ENCODE measurements around the gene PCSK9. TPM values are rescaled to one million over a fixed set of nuclear protein-coding genes. Genes with fewer than 3 reads are reported as not detected.

Gene PCSK9
- polyA plus RNA-seq, 3 donors: not detected

GRCh38 chr1:55043011-55043410, 3.7 kb downstream of the PCSK9 start:
- Histone ChIP-seq H3K4me1 (ENCODE audit: control insufficient read depth in 1 of 2, insufficient read depth in 2 of 2, low read length in 2 of 2) (peaks cover 0 to 9% of the 10 kb centered on the region in 2 donors), H3K4me3 (replicated peaks in 1 of 3; ENCODE audit: low read depth in 2 of 3, low read length in 3 of 3) (no peak overlapping the region), H4K20me1 (ENCODE audit: insufficient read depth, low read length) (no peaks in the 10 kb centered on the region), H3K36me3 (replicated peaks in 1 of 2; ENCODE audit: control insufficient read depth in 1 of 2, insufficient read depth in 2 of 2, low read length in 2 of 2) (no peaks in the 10 kb centered on the region), H3K4me2 (replicated peaks; ENCODE audit: extremely low read depth, low read length, poor library complexity, severe bottlenecking) (no peak overlapping the region), H3K9me3 (replicated peaks in 1 of 2; ENCODE audit: control insufficient read depth in 1 of 2, insufficient read depth in 1 of 2, low read length in 2 of 2) (peaks cover 0 to 11% of the 10 kb centered on the region in 2 donors), H3K27me3 (ENCODE audit: control insufficient read depth in 2 of 2, insufficient read depth in 2 of 2, low read length in 2 of 2) (peaks cover 26 to 37% of the 10 kb centered on the region in 2 donors), H2AFZ (ENCODE audit: insufficient read depth, low read depth, low read length, poor library complexity, severe bottlenecking) (no peak overlapping the region), H3K27ac (ENCODE audit: low read depth in 1 of 2, low read length in 2 of 2) (no peak overlapping the region), H3K79me2 (ENCODE audit: insufficient read depth, low read length) (no peaks in the 10 kb centered on the region), H3K9ac (ENCODE audit: insufficient read depth, low read length, poor library complexity, severe bottlenecking) (no peak overlapping the region)
- no peak overlapping the region for H3K27ac Mint-ChIP-seq
- no peaks in the 10 kb centered on the region for H3K36me3 Mint-ChIP-seq
- intact Hi-C loops (cut with micrococcal nuclease): no loop called here
- peaks cover 14% of the 10 kb centered on the region for H3K4me1 Mint-ChIP-seq
- no peak overlapping the region for H3K4me3 Mint-ChIP-seq
- WGBS (ENCODE audit: insufficient coverage): 89% methylated on average over 1 of the region's 2 CpGs
- no peak for TF ChIP-seq CTCF (IDR thresholded peaks at IDR 0.05)
- peaks cover 47 to 63% (median 48%) of the 10 kb centered on the region in 3 donors for H3K27me3 Mint-ChIP-seq (ENCODE audit: low read depth in 3 of 3)
- peaks cover 0 to 10% (median 2%) of the 10 kb centered on the region in 7 donors for H3K9me3 Mint-ChIP-seq
- DNase-seq: no peak

GRCh38 chr1:55043726-55044125, 4.4 kb downstream of the PCSK9 start:
- no peak overlapping the region for H3K27ac ChIP-seq (ENCODE audit: low read depth in 1 of 2, low read length in 2 of 2)
- TF ChIP-seq CTCF (IDR thresholded peaks at IDR 0.05): no peak
- Mint-ChIP-seq H3K4me3 (no peak overlapping the region), H3K27ac (no peak overlapping the region), H3K9me3 (peaks cover 0 to 9% (median 2%) of the 10 kb centered on the region in 7 donors), H3K27me3 (ENCODE audit: low read depth in 3 of 3) (peaks cover 40 to 56% (median 41%) of the 10 kb centered on the region in 3 donors), H3K36me3 (no peaks in the 10 kb centered on the region), H3K4me1 (peaks cover 13% of the 10 kb centered on the region)
- DNase-seq: no peak
- H3K4me3 ChIP-seq (replicated peaks in 1 of 3; ENCODE audit: low read depth in 2 of 3, low read length in 3 of 3): no peak overlapping the region
- peaks cover 0 to 11% of the 10 kb centered on the region in 2 donors for H3K9me3 ChIP-seq (replicated peaks in 1 of 2; ENCODE audit: control insufficient read depth in 1 of 2, insufficient read depth in 1 of 2, low read length in 2 of 2)
- H3K4me1 ChIP-seq (ENCODE audit: control insufficient read depth in 1 of 2, insufficient read depth in 2 of 2, low read length in 2 of 2): peaks cover 0 to 9% of the 10 kb centered on the region in 2 donors
- H3K36me3 ChIP-seq (replicated peaks in 1 of 2; ENCODE audit: control insufficient read depth in 1 of 2, insufficient read depth in 2 of 2, low read length in 2 of 2): no peaks in the 10 kb centered on the region
- 98% methylated on average over 9 of the region's 9 CpGs for WGBS (ENCODE audit: insufficient coverage)
- no peaks in the 10 kb centered on the region for H4K20me1 ChIP-seq (ENCODE audit: insufficient read depth, low read length)
- H3K9ac ChIP-seq (ENCODE audit: insufficient read depth, low read length, poor library complexity, severe bottlenecking): no peak overlapping the region
- intact Hi-C loops (cut with micrococcal nuclease): no loop called here
- H3K4me2 ChIP-seq (replicated peaks; ENCODE audit: extremely low read depth, low read length, poor library complexity, severe bottlenecking): no peak overlapping the region
- H2AFZ ChIP-seq (ENCODE audit: insufficient read depth, low read depth, low read length, poor library complexity, severe bottlenecking): no peak overlapping the region
- H3K27me3 ChIP-seq (ENCODE audit: control insufficient read depth in 2 of 2, insufficient read depth in 2 of 2, low read length in 2 of 2): peaks cover 19 to 30% of the 10 kb centered on the region in 2 donors
- H3K79me2 ChIP-seq (ENCODE audit: insufficient read depth, low read length): no peaks in the 10 kb centered on the region
